ENCODE data around the gene EPHA2. TPM values are rescaled to one million over a fixed set of nuclear protein-coding genes. Genes with fewer than 3 reads are reported as not detected.
A peak's percentile ranks its signal among the peaks of the same experiment; 100 is the strongest.

EPHA2 gene
- total and polyA plus RNA-seq, 11 donors = 5.6 to 34.7 (median 14.6) TPM

DNA sequence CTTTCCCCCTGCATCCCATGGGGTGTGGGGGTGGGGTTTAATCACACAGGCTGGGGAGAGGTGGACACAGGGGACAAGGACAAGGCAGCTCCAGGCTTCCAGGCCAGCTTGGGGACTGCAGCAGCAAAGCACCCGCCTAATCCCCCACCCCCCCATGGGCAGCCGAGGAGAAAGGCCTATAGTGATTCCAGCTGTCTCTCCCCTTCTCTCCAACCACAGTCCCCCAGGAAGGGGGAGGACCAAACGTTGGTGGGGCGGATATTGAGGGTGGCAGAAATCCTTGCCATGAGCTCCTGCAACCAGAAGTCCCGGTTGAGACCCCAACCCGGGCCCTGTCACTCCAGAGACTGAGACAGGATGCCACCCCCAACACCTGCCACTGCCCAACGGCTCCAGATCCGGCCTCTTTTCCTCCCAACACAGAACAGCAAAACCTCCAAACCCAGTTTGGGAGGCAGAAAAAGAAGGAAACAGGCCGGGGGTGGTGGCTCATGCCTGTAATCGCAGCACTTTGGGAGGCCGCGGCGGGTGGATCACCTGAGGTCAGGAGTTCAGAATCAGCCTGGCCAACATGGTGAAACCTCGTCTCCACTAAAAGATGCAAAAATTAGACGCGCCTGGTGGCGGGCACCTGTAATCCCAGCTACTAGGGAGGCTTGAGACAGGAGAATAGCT lies 1.7 kb downstream of the EPHA2 start:
- H3K4me1 ChIP-seq = peaks cover 9 to 73% (median 55%) of the 10 kb centered on the region in 12 donors

DNA sequence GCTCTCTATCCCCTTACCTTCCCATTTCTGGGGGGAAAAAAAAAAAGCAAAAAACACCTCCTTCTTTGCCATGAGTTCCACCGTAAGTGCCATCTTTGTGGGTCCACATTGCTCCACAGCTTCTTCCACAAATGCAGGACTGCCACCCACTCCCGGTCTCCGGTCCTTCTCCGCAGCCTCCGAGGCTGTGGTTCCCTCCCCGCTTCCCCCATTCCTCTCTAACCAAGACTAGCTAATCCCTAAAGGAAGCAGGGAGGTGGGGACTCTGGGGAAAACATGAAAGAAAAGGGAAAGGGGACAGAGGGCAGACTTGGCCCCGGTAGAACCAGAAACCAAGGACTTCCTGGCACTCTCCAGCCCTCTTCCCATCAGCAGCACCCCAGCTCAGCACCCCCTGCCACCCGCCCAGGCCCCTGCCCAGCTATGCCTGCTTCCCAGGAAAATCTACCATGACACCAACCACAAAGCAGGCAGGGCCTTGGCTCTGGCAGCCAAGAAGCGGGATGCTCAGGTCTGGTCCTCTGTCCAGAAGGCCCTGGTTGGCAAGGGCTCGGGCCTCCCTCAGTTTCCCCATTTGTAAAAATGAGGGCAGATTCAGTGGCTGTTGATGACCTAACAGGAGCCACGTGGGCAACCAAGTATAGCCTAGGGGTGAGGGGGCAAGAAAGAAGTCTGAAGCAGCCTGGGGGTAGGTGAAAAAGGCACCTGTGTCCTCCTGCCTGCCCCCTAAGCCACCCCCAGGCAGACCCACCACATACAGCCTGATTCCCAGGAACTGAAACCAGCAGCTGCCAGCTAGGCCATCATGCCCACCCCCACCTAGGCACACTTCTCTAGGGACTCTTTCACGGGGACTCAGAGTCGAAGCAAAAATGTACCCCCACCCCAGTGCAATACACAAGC lies 2.5 kb downstream of the EPHA2 start:
- TF ChIP-seq, protein P1, sequence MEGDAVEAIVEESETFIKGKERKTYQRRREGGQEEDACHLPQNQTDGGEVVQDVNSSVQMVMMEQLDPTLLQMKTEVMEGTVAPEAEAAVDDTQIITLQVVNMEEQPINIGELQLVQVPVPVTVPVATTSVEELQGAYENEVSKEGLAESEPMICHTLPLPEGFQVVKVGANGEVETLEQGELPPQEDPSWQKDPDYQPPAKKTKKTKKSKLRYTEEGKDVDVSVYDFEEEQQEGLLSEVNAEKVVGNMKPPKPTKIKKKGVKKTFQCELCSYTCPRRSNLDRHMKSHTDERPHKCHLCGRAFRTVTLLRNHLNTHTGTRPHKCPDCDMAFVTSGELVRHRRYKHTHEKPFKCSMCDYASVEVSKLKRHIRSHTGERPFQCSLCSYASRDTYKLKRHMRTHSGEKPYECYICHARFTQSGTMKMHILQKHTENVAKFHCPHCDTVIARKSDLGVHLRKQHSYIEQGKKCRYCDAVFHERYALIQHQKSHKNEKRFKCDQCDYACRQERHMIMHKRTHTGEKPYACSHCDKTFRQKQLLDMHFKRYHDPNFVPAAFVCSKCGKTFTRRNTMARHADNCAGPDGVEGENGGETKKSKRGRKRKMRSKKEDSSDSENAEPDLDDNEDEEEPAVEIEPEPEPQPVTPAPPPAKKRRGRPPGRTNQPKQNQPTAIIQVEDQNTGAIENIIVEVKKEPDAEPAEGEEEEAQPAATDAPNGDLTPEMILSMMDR (IDR thresholded peaks at IDR 0.05) = no peak
- TF ChIP-seq POLR2A (IDR thresholded peaks at IDR 0.05) = no peak
- intact Hi-C loops (cut with DNase I) = loop anchor here in 3 of 10 donors (5.0 kb wide), 2 partner anchors 34 to 71 kb away; no protein-coding TSS in a partner anchor

More for the DNA sequence above, 1.7 kb downstream of the EPHA2 start:
- TF ChIP-seq, protein P1 (IDR thresholded peaks at IDR 0.05) = no peak
- H3K36me3 ChIP-seq = peaks cover 0 to 17% (median 8%) of the 10 kb centered on the region in 9 donors
- H3K9me3 ChIP-seq = no peaks in the 10 kb centered on the region
- ATAC-seq (no peak), DNase-seq (peak in 1 of 5 donors; percentile 24)
- WGBS, 4 donors = 23 to 27% (median 24%) methylated on average over 15 to 17 of the region's 17 CpGs
- peaks cover 0 to 13% (median 0%) of the 10 kb centered on the region in 9 donors for H3K27me3 ChIP-seq
- peak overlapping the region; percentile 68 to 96 (median 88) for H3K4me3 ChIP-seq
- H3K27ac ChIP-seq = peak overlapping the region; percentile 85 to 96 (median 92)
- intact Hi-C loops (cut with DNase I) = loop anchor here in 7 of 10 donors (1.0 to 5.0 kb wide), 6 partner anchors 25 to 72 kb away; no protein-coding TSS in a partner anchor

DNA sequence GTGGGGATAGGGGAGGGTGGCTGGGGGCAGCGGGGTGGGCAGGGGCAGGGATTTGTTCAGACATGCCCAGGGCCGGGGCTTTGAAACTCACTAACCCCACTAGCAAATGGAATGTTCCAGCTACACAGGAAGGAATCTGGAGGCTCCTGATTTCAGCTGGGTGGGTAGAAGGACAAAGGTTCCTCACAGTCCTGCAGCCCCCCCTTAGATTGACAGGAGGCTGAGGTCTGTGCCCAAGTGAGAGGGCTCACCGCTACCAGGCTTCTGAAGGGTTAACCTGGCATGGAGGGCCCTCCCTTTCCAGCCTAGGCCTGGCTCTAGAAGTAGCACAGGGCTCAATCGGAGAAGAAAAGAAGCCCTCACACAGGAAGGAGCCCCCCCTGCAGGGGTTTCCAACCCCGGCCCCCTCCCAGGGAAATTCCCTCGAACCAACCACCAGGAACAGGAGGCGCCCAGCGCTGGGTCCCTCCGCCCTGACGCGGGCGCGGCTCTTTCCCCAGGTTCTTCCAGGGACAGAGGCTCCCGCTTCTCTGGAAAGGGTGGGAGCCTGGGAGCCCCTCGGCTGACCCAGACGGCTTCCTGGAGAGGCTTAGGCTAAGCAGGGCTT lies 3.3 kb downstream of the EPHA2 start:
- WGBS, 4 donors = 38 to 54% (median 46%) methylated on average over 7 to 16 of the region's 16 CpGs
- ATAC-seq = peak in 3 of 4 donors; percentile 3 to 60 (median 9)
- intact Hi-C loops (cut with DNase I) = loop anchor here in 3 of 10 donors (5.0 kb wide), 2 partner anchors 35 to 70 kb away; no protein-coding TSS in a partner anchor
- peak in 4 of 5 donors; percentile 61 to 70 (median 68) for DNase-seq
- Histone ChIP-seq H3K4me1 (peaks cover 9 to 79% (median 61%) of the 10 kb centered on the region in 12 donors), H3K4me3 (peak overlapping the region in 11 of 12 donors; percentile 30 to 96 (median 88)), H3K36me3 (peaks cover 5 to 32% (median 24%) of the 10 kb centered on the region in 9 donors), H3K27me3 (peaks cover 0 to 13% (median 0%) of the 10 kb centered on the region in 9 donors), H3K27ac (peak overlapping the region; percentile 85 to 96 (median 92)), H3K9me3 (no peaks in the 10 kb centered on the region)
- TF ChIP-seq, protein P1 (IDR thresholded peaks at IDR 0.05) = no peak
- peak in 1 of 2 donors; percentile 11 for TF ChIP-seq POLR2A (IDR thresholded peaks at IDR 0.05)

More for the DNA sequence above, 2.5 kb downstream of the EPHA2 start:
- Histone ChIP-seq H3K27me3 (peaks cover 0 to 13% (median 0%) of the 10 kb centered on the region in 9 donors), H3K4me3 (peak overlapping the region; percentile 30 to 96 (median 88)), H3K36me3 (peaks cover 2 to 24% (median 16%) of the 10 kb centered on the region in 9 donors), H3K27ac (peak overlapping the region; percentile 85 to 96 (median 92)), H3K9me3 (no peaks in the 10 kb centered on the region), H3K4me1 (peaks cover 9 to 76% (median 56%) of the 10 kb centered on the region in 12 donors)
- ATAC-seq (no peak), DNase-seq (peak in 1 of 5 donors; percentile 13)
- 42 to 60% (median 50%) methylated on average over 13 of the region's 13 CpGs for WGBS, 4 donors
